ENCODE results near the gene HOXA9.

Gene HOXA9

DNA sequence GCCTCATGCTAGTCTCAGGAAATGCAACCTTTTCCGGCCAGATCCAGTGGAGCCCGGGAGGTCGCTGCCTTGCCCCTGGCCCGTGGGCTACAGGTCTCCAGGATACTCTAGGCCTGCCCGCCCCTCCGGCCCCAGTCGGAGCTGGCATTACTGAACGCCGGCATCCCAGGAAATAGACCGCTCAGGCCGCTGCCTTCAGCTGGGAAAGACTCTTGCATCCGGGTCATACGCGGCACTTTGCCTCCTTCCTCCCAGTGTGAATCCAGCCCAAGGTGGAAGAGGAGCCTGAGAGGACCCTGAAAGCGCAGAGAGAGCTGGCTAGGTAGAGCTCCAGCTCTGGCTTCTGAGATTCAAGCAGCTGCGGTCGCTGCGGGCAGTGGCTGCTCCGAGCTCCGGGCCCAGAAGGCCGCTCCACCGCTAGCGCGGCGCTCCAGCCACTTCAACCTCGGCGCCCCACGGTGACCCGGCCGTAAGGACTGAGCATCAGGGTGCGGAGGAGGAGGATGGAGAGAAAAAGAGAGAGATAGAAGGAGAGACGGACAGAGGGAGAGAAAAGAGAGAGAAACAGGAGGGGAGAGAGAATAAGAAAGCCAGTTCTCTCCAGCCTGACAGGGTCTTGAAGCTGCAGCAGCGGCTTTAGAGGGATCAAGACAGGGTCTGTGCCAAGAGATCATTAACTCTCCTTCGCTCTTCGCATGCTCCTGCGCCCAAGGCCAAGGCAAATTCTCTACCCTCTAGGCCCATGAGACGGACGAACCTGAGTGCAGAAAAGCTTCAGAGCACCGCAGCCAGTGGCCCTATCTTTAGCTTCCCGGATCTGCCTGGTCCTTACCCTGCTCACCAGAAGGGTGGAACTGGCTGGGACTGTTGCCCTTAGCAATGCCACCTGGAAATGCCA lies 10.5 kb upstream of the HOXA9 start:
- no peak for DNase-seq

GRCh38 chr7:27174874-27175625 lies 9.7 kb upstream of the HOXA9 start:
- no peak for DNase-seq

- peak; percentile 48 for DNase-seq
Measured at GRCh38 chr7:27173956-27174873, 8.9 kb upstream of the HOXA9 start, which contains the start of gene HOXA10. Gene HOXA10, minus strand, starts transcription at chr7:27174320. Its CDS starts 14 bp downstream, at chr7:27174306.

DNA sequence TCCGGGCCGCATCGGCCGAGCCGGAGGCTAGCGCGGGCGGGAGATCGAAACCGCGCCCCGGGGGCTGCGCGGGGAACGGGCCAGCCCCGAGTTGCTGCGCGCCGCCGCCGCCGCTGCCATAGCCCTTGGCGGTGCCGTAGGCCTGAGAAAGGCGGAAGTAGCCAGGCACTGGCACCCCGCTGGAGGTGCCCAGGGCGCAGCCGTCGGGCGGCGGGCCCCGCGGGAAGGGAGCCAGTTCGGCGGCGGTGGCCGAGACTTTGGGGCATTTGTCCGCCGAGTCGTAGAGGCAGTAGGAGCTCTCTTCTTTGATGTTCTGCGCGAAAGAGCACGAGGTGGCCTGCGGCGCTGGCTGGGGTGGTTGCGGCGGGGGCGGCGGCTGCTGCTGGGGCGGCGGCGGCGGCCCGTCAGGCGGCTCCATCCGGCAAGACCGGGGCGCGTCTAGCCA lies 8.2 kb upstream of the HOXA9 start:
- DNase-seq: no peak

DNA sequence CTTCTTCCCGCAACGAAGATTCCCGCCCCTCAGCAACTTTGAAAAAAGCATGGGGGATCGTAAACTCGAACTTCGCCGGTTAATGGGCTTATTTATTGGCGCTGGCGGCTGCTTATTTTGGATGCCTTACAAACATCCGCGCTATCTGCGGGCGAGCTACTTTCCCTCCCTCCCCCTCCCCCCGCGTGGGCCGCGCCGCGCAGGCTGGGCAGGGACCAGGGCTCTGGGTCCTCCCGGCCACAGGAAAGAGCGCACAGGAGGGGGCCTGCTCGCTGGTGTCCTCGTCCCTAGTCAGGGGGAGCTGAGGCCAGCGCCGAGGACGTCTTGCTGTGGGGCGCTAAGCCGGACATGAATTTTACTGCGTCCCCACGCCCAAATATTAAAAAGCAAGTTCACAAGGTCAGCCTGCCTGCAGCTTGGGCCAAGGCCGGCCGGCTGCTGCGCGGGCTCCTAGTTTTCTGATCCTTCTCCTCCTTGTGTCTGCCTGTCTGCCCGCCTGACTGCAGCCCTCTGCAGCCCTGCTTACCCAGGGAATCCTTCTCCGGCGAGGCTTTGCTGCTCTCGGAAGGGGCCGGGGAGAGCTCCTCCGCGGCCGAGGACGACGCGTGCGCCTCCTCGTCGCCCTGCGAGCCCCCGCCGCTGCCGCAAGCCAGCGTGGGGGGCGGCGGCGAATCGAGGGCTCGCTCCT lies 7.6 kb upstream of the HOXA9 start:
- DNase-seq: no peak

GRCh38 chr7:27172315-27172774 lies 7.0 kb upstream of the HOXA9 start:
- DNase-seq: no peak

DNA sequence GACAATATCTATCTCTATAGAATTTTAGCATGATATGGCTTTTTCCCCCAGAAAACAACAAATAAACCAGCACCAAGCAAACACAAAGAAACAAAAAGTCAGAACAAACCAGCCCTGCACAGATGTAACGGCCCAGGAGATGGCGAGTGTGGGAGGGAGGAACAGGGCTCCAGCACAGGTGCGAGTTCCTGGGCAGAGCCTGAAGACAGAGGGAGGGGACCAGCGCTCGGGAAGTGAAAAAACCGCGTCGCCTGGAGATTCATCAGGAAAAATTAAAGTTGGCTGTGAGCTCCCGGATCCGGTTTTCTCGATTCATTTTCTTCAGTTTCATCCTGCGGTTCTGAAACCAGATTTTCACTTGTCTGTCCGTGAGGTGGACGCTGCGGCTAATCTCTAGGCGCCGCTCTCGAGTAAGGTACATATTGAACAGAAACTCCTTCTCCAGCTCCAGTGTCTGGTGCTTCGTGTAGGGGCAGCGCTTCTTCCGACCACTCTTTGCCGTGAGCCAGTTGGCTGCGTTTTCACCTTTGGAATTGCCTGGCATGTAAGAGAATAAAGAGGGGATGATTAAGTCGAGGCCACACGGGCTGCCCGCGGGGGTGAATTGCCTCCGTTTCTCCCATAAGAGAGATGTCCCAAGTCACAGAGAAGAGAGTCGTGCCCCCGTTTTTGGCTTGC lies 6.4 kb upstream of the HOXA9 start:
- DNase-seq: no peak

GRCh38 chr7:27171325-27171636 lies 5.9 kb upstream of the HOXA9 start:
- DNase-seq: peak; percentile 13

DNA sequence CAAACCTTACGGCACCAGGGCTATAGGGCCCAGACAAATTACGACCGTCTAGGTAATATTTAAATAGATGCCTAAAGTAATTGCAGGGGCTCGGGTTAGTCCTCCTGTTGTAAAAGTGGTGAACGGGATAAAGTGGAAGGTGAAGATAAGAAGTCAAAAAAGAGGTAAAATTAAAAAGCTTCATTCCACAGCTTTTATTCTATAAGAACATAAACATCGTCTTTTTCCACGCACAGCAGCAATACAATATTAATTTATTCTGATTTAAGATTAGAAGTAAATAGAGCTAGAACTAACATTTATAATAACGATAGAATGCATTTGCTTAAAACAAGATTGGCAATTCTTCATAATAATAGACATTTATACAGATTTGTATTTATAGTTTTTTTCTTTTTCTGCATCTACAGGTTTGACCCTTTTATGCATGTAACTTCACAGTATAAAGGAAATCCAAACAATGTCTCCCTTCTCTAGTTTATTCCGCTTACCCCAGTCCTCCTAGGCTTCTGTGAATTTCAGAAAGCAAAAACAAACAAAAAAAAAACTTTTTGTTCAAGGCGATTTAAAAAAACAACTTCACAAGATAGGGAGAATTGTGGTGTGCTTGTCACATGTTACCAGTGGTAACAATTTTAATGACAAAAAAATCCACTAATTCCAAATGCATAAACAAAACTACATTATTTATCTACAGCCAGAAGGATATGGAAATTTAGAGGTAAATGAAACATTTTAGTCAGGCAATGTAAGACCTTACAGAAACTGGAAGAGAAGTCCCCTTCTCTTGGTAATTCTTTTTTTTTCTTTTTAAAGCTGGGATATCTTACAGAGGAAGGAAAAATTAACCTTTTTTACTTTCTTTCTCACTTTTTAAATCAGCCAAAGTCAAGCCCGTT lies 5.3 kb upstream of the HOXA9 start:
- no peak for DNase-seq

DNA sequence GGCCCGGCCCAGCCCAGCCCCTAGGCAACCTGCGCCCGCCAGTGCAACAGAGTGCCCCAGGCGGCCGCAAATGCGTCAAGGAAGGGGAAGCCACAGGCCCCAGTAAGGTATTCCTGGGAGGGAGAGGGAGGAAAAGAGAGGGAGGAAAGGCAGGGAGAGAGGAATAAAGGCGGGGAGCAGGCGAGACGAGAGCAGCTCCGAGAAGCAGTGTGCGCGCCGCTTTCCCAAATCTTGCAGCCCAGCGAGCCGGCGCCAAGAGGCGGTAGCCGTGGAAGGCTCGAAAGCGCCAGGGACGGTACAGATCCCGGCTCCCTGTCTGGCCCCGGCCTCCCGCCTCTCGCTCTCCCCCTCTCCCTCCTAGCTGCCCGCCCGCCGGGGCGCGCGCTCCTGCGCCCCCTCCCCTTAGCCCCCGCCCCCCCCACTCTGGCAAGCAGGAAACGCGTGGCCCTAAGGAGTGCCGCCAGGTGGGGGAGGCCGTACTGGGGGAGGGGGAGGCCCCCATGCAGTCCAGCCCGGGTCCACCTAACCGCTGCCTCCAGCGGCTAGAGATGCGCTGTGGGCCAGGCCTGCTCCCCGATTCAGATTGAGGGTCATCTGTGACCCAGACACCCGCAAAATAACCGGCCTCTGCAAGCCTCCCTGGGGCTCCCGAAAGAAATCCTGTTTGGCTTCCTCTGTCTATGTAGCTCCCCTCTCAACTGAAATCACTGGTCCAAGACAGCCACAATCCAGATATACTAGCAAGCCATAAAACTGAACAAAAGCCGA lies 4.5 kb upstream of the HOXA9 start:
- peak; percentile 57 for DNase-seq

DNA sequence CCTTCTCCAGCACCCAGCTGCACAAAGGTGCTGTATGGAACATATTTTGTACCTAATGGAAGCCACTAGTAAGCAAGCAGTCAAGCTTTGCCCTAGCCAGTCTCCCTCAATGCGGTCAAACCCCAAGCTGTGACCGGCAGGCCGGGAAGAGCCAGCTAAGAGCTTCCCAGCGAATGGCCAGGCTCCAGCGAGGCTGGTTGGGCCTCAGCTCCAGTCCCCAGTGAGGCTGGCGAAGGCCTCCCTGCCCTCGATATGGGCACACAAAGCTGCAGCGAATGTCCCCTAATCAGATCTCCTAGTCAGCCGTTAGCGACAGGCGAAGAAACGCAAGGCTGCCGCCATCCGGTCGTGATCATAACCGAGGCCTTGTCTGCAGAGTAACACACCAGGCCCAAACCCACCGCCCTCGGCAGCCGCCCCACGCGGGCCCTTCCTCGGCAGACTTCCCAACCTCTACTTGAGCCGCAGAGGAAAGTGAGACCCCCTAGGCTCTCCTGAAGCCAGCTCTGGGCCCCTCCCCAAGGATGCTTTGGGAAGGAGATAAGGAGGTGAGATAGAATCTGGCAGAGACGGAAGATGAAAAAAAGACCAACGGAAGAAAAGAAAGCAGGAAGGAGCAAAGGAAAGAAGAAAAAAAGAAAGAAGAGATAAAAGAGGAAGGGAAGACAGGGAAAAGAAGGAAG lies 3.1 kb upstream of the HOXA9 start:
- DNase-seq: peak; percentile 73

GRCh38 chr7:27167916-27168264 lies 2.6 kb upstream of the HOXA9 start:
- DNase-seq: no peak

DNA sequence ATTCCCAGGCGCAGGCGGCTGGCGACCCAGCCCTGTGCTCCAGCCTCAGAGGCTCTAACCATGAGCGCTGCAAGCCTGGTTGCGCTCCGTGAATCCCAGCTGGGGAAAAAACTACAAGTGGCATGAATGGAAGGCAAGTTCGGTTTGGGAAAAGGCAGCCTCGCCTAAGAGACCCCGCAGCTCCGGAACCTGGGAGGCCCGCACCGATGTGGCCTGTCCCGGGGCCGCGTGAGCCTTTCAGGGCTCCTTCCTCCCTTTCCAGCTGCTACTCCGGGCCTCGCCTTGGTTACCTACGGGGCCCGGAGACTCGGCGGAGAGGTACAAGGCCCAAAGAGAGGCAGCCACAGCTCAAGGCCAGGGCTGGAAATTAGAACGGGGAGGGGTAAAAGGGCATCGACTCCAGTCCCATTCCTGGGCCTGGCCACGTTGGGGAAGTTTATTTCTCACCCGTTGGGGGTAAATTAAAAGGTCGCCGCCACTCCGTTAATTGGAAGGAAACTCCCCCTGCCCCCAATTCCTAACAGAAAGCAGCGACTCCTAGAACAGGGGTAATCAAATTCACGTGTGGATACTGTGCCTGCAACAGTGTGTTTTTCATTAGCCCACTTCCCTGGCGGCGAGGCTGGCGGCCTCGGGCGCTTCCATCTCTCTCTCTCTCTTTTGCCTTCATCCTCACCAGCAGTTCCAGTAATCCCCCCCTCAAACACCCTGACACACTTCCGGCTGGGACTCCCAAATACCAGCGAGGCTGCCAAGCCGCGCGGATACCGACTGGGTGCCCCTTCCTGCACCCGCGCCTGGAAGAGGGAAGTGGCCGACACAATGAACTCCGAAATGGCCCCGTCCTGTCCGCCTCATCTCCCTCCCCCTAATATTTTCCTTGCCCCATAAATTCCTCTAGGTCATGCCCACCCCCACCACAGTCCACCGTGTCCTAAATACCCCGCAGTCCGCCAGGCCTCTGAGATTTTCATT lies 1.5 kb upstream of the HOXA9 start:
- peak; percentile 51 for DNase-seq

- DNase-seq: no peak
Measured at GRCh38 chr7:27165996-27166530, 726 bp upstream of the HOXA9 start.

DNA sequence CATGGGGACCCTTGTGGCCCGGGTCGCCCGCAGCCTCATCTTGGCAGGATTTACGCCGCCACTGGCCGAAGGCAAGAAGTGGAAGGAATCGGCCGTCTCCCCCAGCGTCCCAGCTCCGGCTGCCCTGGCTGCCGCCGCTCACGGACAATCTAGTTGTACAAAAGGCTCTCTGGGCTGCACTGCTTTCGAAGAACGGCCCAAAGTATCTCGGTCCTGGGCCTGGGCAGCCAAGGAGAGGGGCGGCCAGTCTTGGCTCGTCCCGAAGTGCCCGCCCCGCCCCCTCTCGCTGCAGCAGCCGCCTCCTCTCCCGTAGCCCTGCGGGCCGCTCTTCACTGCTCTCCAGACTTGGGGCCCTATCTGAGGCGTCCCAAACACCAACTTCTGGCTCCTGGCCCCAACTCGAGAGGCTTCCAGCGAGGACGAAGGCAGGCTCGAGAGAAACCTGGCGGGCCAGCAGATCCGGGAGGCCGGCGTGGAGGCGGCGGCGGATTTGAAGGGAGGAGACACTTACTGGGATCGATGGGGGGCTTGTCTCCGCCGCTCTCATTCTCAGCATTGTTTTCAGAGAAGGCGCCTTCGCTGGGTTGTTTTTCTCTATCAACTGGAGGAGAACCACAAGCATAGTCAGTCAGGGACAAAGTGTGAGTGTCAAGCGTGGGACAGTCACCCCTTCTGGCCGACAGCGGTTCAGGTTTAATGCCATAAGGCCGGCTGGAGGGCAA lies 809 bp downstream of the HOXA9 start:
- no peak for DNase-seq

DNA sequence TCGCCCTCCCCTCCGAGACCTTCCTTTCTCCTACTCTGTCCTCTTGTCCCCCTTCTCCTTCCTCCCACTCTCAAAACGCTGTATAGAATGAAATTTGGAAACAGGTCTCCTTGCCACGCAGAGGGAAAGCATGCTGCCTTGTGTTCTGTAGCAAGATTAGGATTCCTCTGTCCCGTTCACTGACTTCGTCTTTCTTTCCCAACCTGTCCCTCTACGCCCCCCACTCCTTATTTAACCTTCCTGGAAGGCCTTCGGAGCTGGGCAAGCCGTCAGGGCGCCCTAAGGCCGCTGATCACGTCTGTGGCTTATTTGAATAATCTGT lies 1.3 kb downstream of the HOXA9 start:
- no peak for DNase-seq
